ENCODE measurements around the gene TCIRG1.
"Not testable (repeated sequence)": the region's sequence is repeated elsewhere in the genome, so short reads cannot be mapped to it uniquely, and the experiment has no call there.

TCIRG1 gene

GRCh38 chr11:68082481-68082880 lies 43.7 kb downstream of the TCIRG1 start:
- DNase-seq (ENCODE audit: low read depth, low spot score) = no peak

- DNase-seq (ENCODE audit: low read depth, low spot score) = no peak
Measured at GRCh38 chr11:68083517-68083916, 44.7 kb downstream of the TCIRG1 start.

- DNase-seq (ENCODE audit: low read depth, low spot score) = no peak
Measured at GRCh38 chr11:68089679-68090078, 50.9 kb downstream of the TCIRG1 start.

GRCh38 chr11:68090287-68090686 lies 51.5 kb downstream of the TCIRG1 start:
- DNase-seq (ENCODE audit: low read depth, low spot score) = no peak

- no peak for DNase-seq (ENCODE audit: low read depth, low spot score)
Measured at GRCh38 chr11:68090706-68091105, 51.9 kb downstream of the TCIRG1 start.

- DNase-seq (ENCODE audit: low read depth, low spot score) = no peak
Measured at GRCh38 chr11:68092411-68092810, 53.6 kb downstream of the TCIRG1 start.

- DNase-seq (ENCODE audit: low read depth, low spot score) = not testable (repeated sequence)
Measured at GRCh38 chr11:68092946-68093345, 54.1 kb downstream of the TCIRG1 start.

- DNase-seq (ENCODE audit: low read depth, low spot score) = no peak
Measured at GRCh38 chr11:68093565-68093964, 54.7 kb downstream of the TCIRG1 start.

GRCh38 chr11:68096962-68097361 lies 58.1 kb downstream of the TCIRG1 start:
- no peak for DNase-seq (ENCODE audit: low read depth, low spot score)

- no peak for DNase-seq (ENCODE audit: low read depth, low spot score)
Measured at GRCh38 chr11:68099057-68099456, 60.2 kb downstream of the TCIRG1 start.

GRCh38 chr11:68099474-68100405 lies 60.9 kb downstream of the TCIRG1 start:
- peak; percentile 82 for DNase-seq (ENCODE audit: low read depth, low spot score)

Data from smooth muscle cell of the brain vasculature (primary cell).